Omental fat pad (tissue), 4 donors: ENCODE data around the gene SIPA1L3. TPM values are rescaled to one million over a fixed set of nuclear protein-coding genes. Genes with fewer than 3 reads are reported as not detected.
"Not testable (repeated sequence)": the region's sequence is repeated elsewhere in the genome, so short reads cannot be mapped to it uniquely, and the experiment has no call there.

ENCODE experiments used
- ATAC-seq: fragments of 150-250 bp; one replicate; pipeline ENCODE4 v1.9.1; 2016; ENCODE audit warnings: mild to moderate bottlenecking, moderate library complexity; ENCODE audit not compliant: low FRiP score
- DNase-seq: peaks from one replicate; pipeline ENCODE4 v3.0.0-alpha.2; 2019; ENCODE audit warnings: low spot score
- CTCF ChIP-seq, 3 donors: fragments of 450-650 bp; IDR thresholded peaks; one replicate each; pipeline ENCODE4 v1.5.1; 2016 to 2017; ENCODE audit warnings: antibody characterized with exemption in 3 of 3, mild to moderate bottlenecking in 3 of 3, moderate library complexity in 2 of 3
- total RNA-seq, 4 donors: library from RNA; depleted of rRNA; stranded (reverse); fragments of >200 nt; gene quantifications; one replicate each; pipeline ENCODE4 v1.1.0, GENCODE V29; 2016

Gene SIPA1L3
- total RNA-seq = 10 to 100 TPM in 2 of 4 donors, 1 to 10 TPM in 2; 8.9 to 14.7 (median 12.0) TPM

GRCh38 chr19:37906869-37907734, at the start of gene SIPA1L3:
Gene SIPA1L3, plus strand, starts transcription at chr19:37907208. Its CDS starts 174,358 bp downstream, at chr19:38081566.
- TF ChIP-seq CTCF (IDR thresholded peaks at IDR 0.05) = no peak
- peak; percentile 77 for DNase-seq
- ATAC-seq = peak; percentile 98

- no peak for ATAC-seq
- no peak for TF ChIP-seq CTCF (IDR thresholded peaks at IDR 0.05)
- DNase-seq = no peak
Observed at GRCh38 chr19:37864501-37864900, 42.5 kb upstream of the SIPA1L3 start.

DNA sequence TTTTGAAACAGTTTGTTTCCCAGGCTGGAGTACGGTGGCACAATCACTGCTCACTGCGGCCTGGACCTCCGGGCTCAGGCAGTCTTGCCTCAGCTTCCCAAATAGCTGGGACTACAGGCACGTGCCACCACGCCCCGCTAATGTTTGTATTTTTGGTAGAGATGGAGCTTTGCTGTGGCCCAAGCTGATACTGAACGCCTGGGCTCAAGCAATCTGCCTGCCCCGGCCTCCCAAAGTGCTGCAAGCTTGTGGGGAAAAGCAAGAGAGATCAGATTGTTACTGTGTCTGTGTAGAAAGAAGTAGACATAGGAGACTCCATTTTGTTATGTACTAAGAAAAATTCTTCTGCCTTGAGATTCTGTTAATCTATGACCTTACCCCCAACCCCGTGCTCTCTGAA, 41.1 kb upstream of the SIPA1L3 start:
- not testable (repeated sequence) for DNase-seq

GRCh38 chr19:37867831-37868230, 39.2 kb upstream of the SIPA1L3 start:
- DNase-seq = no peak
- ATAC-seq = no peak
- TF ChIP-seq CTCF (IDR thresholded peaks at IDR 0.05) = no peak

More for the DNA sequence above, 41.1 kb upstream of the SIPA1L3 start:
- not testable (repeated sequence) for ATAC-seq

GRCh38 chr19:37869766-37870340, 37.2 kb upstream of the SIPA1L3 start:
- no peak for TF ChIP-seq CTCF (IDR thresholded peaks at IDR 0.05)

DNA sequence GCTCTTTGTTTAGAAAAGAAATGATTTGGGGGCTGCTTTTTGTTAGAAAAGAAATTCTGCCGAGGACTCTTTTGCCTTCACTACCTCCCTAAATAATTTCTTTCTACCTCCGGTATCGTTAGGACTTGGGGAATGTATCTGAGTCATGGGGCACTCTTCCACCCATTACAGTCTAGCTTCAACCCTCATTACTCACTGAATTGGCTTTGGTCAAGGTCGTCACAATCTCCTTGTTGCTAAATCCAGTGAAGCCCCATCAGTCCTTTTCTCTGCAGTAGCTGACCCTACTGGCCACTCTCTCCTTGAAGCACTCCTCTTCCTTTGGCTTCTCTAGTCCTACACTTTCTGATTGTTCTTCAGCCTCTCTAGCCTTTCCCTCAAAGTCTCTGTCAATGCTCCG, 34.6 kb upstream of the SIPA1L3 start:
- no peak for DNase-seq
- ATAC-seq = no peak
- no peak for TF ChIP-seq CTCF (IDR thresholded peaks at IDR 0.05)

More at GRCh38 chr19:37869766-37870340, 37.2 kb upstream of the SIPA1L3 start:
- ATAC-seq = no peak
- DNase-seq = no peak

DNA sequence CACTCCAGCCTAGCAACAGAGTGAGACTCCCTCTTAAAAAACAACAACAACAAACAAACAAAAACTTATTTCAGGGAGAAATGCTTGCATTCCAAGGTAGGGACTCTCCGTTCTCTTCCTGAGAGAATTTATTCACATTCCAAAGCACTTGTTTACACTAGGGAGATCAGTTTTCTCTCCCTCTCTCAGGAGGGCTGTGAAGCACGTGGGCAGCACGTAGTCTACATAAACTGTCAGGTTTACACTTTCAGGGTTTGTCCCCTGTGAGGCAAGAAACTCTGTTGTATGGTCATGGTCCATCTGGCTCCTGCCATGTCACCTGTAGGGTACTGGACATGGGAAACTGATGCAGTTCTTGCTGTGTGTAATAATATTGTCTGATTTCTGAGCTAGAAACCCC, 32.2 kb upstream of the SIPA1L3 start:
- no peak for TF ChIP-seq CTCF (IDR thresholded peaks at IDR 0.05)
- DNase-seq (no peak), ATAC-seq (no peak)
